HepG2 (cell line): Measurements from ENCODE around the gene FUT3. TPM values are rescaled to one million over a fixed set of nuclear protein-coding genes. Genes with fewer than 3 reads are reported as not detected.

Experiments
- ATM ChIP-seq: fragments of 450-650 bp; IDR thresholded peaks from 2 replicates; pipeline ENCODE4 v1.7.1; 2017; ENCODE audit warnings: mild to moderate bottlenecking, borderline replicate concordance
- GZF1 ChIP-seq: sonication (generic); formaldehyde crosslinking; IDR thresholded peaks from 2 replicates; pipeline ENCODE4 v1.5.1; 2020; ENCODE audit warnings: mild to moderate bottlenecking, missing genetic modification reagents
- SKI ChIP-seq: fragments of 450-650 bp; IDR thresholded peaks from one replicate; pipeline ENCODE4 v1.6.1; 2018; ENCODE audit warnings: mild to moderate bottlenecking; ENCODE audit not compliant: partially characterized antibody
- SNAI1 ChIP-seq: sonication (generic); formaldehyde crosslinking; IDR thresholded peaks from 2 replicates; pipeline ENCODE4 v1.5.0; 2020; ENCODE audit warnings: mild to moderate bottlenecking, missing genetic modification reagents, borderline replicate concordance
- SP2 ChIP-seq: sonication (generic); formaldehyde crosslinking; IDR thresholded peaks from 2 replicates; pipeline ENCODE4 v1.5.1; 2020; ENCODE audit warnings: mild to moderate bottlenecking, missing genetic modification reagents
- TBL1XR1 ChIP-seq: fragments of 150-350 bp; IDR thresholded peaks from 2 replicates; pipeline ENCODE4 v1.6.1; 2014; ENCODE audit warnings: borderline replicate concordance, low read length; ENCODE audit not compliant: partially characterized antibody
- TEAD2 ChIP-seq: sonication (generic); formaldehyde crosslinking; IDR thresholded peaks from 2 replicates; pipeline ENCODE4 v1.9.0; 2021; ENCODE audit warnings: missing genetic modification reagents
- ZFP62 ChIP-seq: sonication (generic); formaldehyde crosslinking; IDR thresholded peaks from 2 replicates; pipeline ENCODE4 v1.4.0; 2020; ENCODE audit warnings: missing genetic modification reagents
- ZNF432 ChIP-seq: sonication (generic); formaldehyde crosslinking; IDR thresholded peaks from 2 replicates; pipeline ENCODE4 v1.5.0; 2020; ENCODE audit warnings: missing genetic modification reagents, mild to moderate bottlenecking, borderline replicate concordance
- ZNF883 ChIP-seq: sonication (generic); formaldehyde crosslinking; IDR thresholded peaks from 2 replicates; pipeline ENCODE4 v1.5.1; 2020; ENCODE audit warnings: mild to moderate bottlenecking, missing genetic modification reagents; ENCODE audit errors: not compliant biosample characterization
- polyA plus RNA-seq, 8 experiments: library from polyadenylated mRNA; depleted of rRNA in 3 of 8; stranded (reverse) in 7 of 8; unstranded in 1 of 8; fragments of >200 nt; fragmentation: Illumina TruSeq in 4 of 8; extraction: Trizol in 4 of 8; gene quantifications; 2 replicates each; pipeline versions ENCODE4 v1.2.1 to v1.2.3, GENCODE V29; 2011 to 2016; ENCODE audit warnings: low read depth in 4 of 8, missing spikeins in 1 of 8, mixed read lengths in 1 of 8; ENCODE audit not compliant: insufficient read depth in 1 of 8
- total RNA-seq, 5 experiments: library from RNA; depleted of rRNA; stranded (reverse); fragments of >200 nt; fragmentation: Illumina TruSeq; extraction: Trizol; gene quantifications; 2 replicates each; pipeline ENCODE4 v1.2.3, GENCODE V29; 2016; ENCODE audit warnings: low read depth in 1 of 5
- TF ChIP-seq, protein P1 (sequence below): sonication (generic); formaldehyde crosslinking; IDR thresholded peaks from 2 replicates; pipeline ENCODE4 v1.9.0; 2021; ENCODE audit warnings: mild to moderate bottlenecking, missing genetic modification reagents
- TF ChIP-seq, protein P2 (sequence below): sonication (generic); formaldehyde crosslinking; IDR thresholded peaks from 2 replicates; pipeline ENCODE4 v1.8.0; 2022; ENCODE audit warnings: missing genetic modification reagents, low read depth, mild to moderate bottlenecking, borderline replicate concordance
- TF ChIP-seq, protein P3 (sequence below): sonication (generic); formaldehyde crosslinking; IDR thresholded peaks from 2 replicates; pipeline ENCODE4 v1.5.1; 2020; ENCODE audit warnings: mild to moderate bottlenecking, missing genetic modification reagents, borderline replicate concordance
- TF ChIP-seq, protein P4 (sequence below): sonication (generic); formaldehyde crosslinking; IDR thresholded peaks from 2 replicates; pipeline ENCODE4 v1.9.0; 2021; ENCODE audit warnings: missing genetic modification reagents, borderline replicate concordance
- TF ChIP-seq, protein P5 (sequence below): sonication (generic); formaldehyde crosslinking; IDR thresholded peaks from 2 replicates; pipeline ENCODE4 v1.8.1; 2023; ENCODE audit warnings: mild to moderate bottlenecking, moderate library complexity, missing genetic modification reagents
- TF ChIP-seq, protein P6 (sequence below), 2 experiments: sonication (generic) in 1 of 2; formaldehyde crosslinking in 1 of 2; IDR thresholded peaks; 2 replicates each; pipeline versions ENCODE4 v1.5.1 to v1.6.1; 2011 to 2020; ENCODE audit warnings: borderline replicate concordance in 1 of 2, low read depth in 1 of 2, low read length in 1 of 2, mild to moderate bottlenecking in 1 of 2, missing genetic modification reagents in 1 of 2, moderate library complexity in 1 of 2

FUT3 gene
- total and polyA plus RNA-seq, 2 of the 13 experiments (the other 11 are each of a cell fraction or from before 2014, with no cell fraction given) = 0.53 to 1.1 TPM

DNA sequence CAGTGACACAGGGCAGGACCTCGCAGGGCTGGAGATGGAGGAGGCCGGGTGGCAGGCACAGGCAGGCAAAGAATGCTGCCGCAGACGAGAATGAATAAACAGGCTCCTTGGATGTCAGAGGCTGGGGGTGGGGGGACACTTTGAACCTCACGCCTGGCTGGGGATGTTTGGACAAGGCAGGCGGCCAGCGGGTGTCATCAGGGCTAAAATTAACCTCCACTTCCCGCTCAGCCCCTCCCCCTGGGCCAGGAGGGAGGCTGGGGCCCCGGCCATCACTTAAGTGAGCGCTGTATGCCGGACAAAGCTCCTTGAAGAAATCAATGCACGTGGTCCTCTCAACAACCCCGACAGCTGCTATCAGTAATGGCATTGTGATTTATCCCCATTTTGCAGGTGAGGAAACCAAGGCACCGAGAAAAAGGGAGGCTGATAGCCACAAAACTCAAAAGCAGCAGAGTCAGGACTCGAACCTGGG is 29.4 kb upstream of the FUT3 start (continued):
- TF ChIP-seq, protein P1, sequence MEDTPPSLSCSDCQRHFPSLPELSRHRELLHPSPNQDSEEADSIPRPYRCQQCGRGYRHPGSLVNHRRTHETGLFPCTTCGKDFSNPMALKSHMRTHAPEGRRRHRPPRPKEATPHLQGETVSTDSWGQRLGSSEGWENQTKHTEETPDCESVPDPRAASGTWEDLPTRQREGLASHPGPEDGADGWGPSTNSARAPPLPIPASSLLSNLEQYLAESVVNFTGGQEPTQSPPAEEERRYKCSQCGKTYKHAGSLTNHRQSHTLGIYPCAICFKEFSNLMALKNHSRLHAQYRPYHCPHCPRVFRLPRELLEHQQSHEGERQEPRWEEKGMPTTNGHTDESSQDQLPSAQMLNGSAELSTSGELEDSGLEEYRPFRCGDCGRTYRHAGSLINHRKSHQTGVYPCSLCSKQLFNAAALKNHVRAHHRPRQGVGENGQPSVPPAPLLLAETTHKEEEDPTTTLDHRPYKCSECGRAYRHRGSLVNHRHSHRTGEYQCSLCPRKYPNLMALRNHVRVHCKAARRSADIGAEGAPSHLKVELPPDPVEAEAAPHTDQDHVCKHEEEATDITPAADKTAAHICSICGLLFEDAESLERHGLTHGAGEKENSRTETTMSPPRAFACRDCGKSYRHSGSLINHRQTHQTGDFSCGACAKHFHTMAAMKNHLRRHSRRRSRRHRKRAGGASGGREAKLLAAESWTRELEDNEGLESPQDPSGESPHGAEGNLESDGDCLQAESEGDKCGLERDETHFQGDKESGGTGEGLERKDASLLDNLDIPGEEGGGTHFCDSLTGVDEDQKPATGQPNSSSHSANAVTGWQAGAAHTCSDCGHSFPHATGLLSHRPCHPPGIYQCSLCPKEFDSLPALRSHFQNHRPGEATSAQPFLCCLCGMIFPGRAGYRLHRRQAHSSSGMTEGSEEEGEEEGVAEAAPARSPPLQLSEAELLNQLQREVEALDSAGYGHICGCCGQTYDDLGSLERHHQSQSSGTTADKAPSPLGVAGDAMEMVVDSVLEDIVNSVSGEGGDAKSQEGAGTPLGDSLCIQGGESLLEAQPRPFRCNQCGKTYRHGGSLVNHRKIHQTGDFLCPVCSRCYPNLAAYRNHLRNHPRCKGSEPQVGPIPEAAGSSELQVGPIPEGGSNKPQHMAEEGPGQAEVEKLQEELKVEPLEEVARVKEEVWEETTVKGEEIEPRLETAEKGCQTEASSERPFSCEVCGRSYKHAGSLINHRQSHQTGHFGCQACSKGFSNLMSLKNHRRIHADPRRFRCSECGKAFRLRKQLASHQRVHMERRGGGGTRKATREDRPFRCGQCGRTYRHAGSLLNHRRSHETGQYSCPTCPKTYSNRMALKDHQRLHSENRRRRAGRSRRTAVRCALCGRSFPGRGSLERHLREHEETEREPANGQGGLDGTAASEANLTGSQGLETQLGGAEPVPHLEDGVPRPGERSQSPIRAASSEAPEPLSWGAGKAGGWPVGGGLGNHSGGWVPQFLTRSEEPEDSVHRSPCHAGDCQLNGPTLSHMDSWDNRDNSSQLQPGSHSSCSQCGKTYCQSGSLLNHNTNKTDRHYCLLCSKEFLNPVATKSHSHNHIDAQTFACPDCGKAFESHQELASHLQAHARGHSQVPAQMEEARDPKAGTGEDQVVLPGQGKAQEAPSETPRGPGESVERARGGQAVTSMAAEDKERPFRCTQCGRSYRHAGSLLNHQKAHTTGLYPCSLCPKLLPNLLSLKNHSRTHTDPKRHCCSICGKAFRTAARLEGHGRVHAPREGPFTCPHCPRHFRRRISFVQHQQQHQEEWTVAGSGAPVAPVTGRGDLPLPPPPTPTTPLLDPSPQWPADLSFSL (CRISPR knock-in tag) = no peak; the same call in 1 of the 2 replicates
- TF ChIP-seq ZFP62 (CRISPR knock-in tag) (no peak), ZNF432 (CRISPR knock-in tag) (no peak), TEAD2 (CRISPR knock-in tag) (no peak), TBL1XR1 (no peak), SP2 (CRISPR knock-in tag) (no peak), GZF1 (CRISPR knock-in tag) (no peak), SKI (peak; percentile 78), SNAI1 (CRISPR knock-in tag) (no peak), ATM (no peak), ZNF883 (CRISPR knock-in tag) (no peak)
- TF ChIP-seq, protein P2, sequence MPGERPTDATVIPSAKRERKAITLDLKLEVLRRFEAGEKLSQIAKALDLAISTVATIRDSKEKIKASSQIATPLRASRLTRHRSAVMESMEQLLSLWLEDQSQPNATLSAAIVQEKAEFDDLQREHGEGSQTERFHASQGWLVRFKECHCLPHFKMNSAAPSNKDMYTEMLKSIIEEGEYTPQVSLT (CRISPR knock-in tag) = no peak
- TF ChIP-seq, protein P3, sequence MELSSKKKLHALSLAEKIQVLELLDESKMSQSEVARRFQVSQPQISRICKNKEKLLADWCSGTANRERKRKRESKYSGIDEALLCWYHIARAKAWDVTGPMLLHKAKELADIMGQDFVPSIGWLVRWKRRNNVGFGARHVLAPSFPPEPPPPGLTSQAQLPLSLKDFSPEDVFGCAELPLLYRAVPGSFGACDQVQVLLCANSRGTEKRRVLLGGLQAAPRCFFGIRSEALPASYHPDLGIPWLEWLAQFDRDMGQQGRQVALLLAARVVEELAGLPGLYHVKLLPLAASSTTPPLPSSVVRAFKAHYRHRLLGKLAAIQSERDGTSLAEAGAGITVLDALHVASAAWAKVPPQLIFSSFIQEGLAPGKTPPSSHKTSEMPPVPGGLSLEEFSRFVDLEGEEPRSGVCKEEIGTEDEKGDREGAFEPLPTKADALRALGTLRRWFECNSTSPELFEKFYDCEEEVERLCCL (CRISPR knock-in tag) = no peak
- TF ChIP-seq, protein P4, sequence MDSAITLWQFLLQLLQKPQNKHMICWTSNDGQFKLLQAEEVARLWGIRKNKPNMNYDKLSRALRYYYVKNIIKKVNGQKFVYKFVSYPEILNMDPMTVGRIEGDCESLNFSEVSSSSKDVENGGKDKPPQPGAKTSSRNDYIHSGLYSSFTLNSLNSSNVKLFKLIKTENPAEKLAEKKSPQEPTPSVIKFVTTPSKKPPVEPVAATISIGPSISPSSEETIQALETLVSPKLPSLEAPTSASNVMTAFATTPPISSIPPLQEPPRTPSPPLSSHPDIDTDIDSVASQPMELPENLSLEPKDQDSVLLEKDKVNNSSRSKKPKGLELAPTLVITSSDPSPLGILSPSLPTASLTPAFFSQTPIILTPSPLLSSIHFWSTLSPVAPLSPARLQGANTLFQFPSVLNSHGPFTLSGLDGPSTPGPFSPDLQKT (CRISPR knock-in tag) = no peak
- TF ChIP-seq, protein P5, sequence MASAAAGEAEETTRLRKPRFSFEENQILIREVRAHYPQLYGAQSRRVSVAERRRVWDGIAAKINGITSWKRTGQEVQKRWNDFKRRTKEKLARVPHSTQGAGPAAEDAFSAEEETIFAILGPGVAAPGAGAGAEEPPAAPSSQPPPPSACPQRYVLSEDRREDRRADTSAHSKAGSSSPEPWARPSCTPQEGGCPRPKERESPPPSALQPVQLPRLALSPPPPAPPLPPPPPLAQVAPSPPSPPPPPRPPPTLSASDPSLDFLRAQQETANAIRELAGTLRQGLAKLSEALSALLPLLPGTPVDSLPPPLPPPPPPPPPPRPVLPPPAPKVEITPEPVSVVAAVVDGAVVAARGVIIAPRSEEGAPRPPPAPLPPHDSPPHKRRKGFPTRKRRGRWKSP (CRISPR knock-in tag) = 0 out of 2 replicates have a peak, but pooled peaks have one; percentile 46
- TF ChIP-seq, protein P6, sequence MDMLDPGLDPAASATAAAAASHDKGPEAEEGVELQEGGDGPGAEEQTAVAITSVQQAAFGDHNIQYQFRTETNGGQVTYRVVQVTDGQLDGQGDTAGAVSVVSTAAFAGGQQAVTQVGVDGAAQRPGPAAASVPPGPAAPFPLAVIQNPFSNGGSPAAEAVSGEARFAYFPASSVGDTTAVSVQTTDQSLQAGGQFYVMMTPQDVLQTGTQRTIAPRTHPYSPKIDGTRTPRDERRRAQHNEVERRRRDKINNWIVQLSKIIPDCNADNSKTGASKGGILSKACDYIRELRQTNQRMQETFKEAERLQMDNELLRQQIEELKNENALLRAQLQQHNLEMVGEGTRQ (IDR thresholded peaks at IDR 0.05; ENCODE audit: low read depth, low read length) = no peak
- TF ChIP-seq, protein P6 (CRISPR knock-in tag; IDR thresholded peaks at IDR 0.05; ENCODE audit: borderline replicate concordance) = no peak
